ENCODE results near the gene MRPS15.

DNA sequence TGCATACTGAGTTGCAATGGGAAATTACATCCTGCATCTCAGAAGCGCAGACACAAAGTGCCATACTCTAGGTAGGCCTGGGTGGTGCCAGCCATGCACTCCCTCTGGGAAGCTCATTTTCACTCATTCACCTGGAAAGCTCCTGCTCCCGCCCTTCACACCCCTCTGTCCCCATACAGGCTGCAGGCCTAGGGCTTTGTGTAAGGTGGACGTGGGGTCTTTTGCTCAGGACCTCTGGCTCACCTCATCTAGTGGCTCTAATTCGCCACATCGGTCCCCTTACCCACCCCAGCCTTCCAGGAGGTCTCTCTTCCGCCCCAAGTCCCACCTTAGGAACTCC is 751 bp downstream of the MRPS15 start:
- TF ChIP-seq CTCF (IDR thresholded peaks at IDR 0.05) (no peak), REST (IDR thresholded peaks at IDR 0.05; ENCODE audit: insufficient read depth in 1 of 2, low read depth in 2 of 2, low read length in 1 of 2) (no peak), POLR2AphosphoS5 (IDR thresholded peaks at IDR 0.05; ENCODE audit: low read depth, low read length) (no peak), TCF7L2 (IDR thresholded peaks at IDR 0.05; ENCODE audit: low read depth, low read length) (no peak)
